Vagina (tissue), 2 donors: ENCODE measurements around the gene GDA. TPM values are rescaled to one million over a fixed set of nuclear protein-coding genes. Genes with fewer than 3 reads are reported as not detected.

ENCODE experiments used
- DNase-seq, 2 donors: peaks; one replicate each; pipeline ENCODE4 v3.0.0-alpha.2; 2017; ENCODE audit errors: extremely low spot score in 2 of 2
- H3K27ac ChIP-seq: fragments of 200-600 bp; sonication (generic); one replicate; pipeline ENCODE4 v1.5.1; 2019
- H3K27me3 ChIP-seq: fragments of 200-600 bp; sonication (generic); one replicate; pipeline ENCODE4 v1.5.1; 2019
- H3K36me3 ChIP-seq, 2 donors: fragments of 200-600 bp; sonication (generic); one replicate each; pipeline ENCODE4 v1.5.1; 2017 to 2019
- H3K4me1 ChIP-seq: fragments of 200-600 bp; sonication (generic); one replicate; pipeline ENCODE4 v1.5.1; 2019
- H3K4me3 ChIP-seq, 2 donors: fragments of 200-600 bp; sonication (generic); 1 replicate in 1 of 2; 2 replicates in 1 of 2; pipeline ENCODE4 v1.5.1; 2016 to 2019
- H3K9me3 ChIP-seq: fragments of 200-600 bp; sonication (generic); one replicate; pipeline ENCODE4 v1.5.1; 2019
- CTCF ChIP-seq, 3 experiments: fragments of 450-650 bp in 2 of 3; fragments of 200-600 bp in 1 of 3; sonication (generic) in 1 of 3; IDR thresholded peaks; one replicate each; pipeline ENCODE4 v1.5.1; 2017 to 2019; ENCODE audit warnings: antibody characterized with exemption in 3 of 3, mild to moderate bottlenecking in 2 of 3, moderate library complexity in 2 of 3
- POLR2A ChIP-seq, 2 donors: fragments of 450-650 bp; IDR thresholded peaks; one replicate each; pipeline ENCODE4 v1.6.1; 2017; ENCODE audit warnings: antibody characterized with exemption in 2 of 2, mild to moderate bottlenecking in 2 of 2, moderate library complexity in 2 of 2
- POLR2AphosphoS5 ChIP-seq, 2 donors: sonication (generic); formaldehyde crosslinking; IDR thresholded peaks; one replicate each; pipeline ENCODE4 v1.9.0; 2017; ENCODE audit warnings: antibody characterized with exemption in 2 of 2, mild to moderate bottlenecking in 2 of 2, low read depth in 1 of 2; ENCODE audit not compliant: insufficient read depth in 1 of 2
- intact Hi-C: fragments of 100-400 bp; cut with DNase I; formaldehyde crosslinking; loops from one replicate; pipeline ENCODE4 v1.15.1; 2023
- small RNA-seq: library from RNA; depleted of rRNA; stranded (forward); fragments of <200 nt; gene quantifications from one replicate; pipeline ENCODE3, GENCODE V24; 2016
- total RNA-seq: library from RNA; depleted of rRNA; stranded (reverse); fragments of >200 nt; gene quantifications from one replicate; pipeline ENCODE4 v1.2.3, GENCODE V29; 2016

The GDA gene
- total RNA-seq, 1 donor from 2014 or later, result not detected

- no peaks in the 10 kb centered on the region for H3K9me3 ChIP-seq
- DNase-seq, result no peak
- H3K27ac ChIP-seq, result no peak overlapping the region
- H3K4me3 ChIP-seq, result no peak overlapping the region
- peaks cover 6% of the 10 kb centered on the region for H3K4me1 ChIP-seq
- no peaks in the 10 kb centered on the region for H3K27me3 ChIP-seq
- intact Hi-C loops, result loop anchor here (10.0 kb wide), 1 partner anchor 300 kb away; no protein-coding TSS in a partner anchor
- TF ChIP-seq CTCF (IDR thresholded peaks at IDR 0.05) (no peak), POLR2AphosphoS5 (IDR thresholded peaks at IDR 0.05; ENCODE audit: insufficient read depth in 1 of 2, low read depth in 1 of 2) (no peak), POLR2A (IDR thresholded peaks at IDR 0.05) (no peak)
- H3K36me3 ChIP-seq, result no peaks in the 10 kb centered on the region
These were observed 145.7 kb downstream of the GDA start for GRCh38 chr9:72294936-72295335.

GRCh38 chr9:72297516-72297915 is 148.3 kb downstream of the GDA start:
- no peaks in the 10 kb centered on the region for H3K27me3 ChIP-seq
- H3K27ac ChIP-seq, result no peak overlapping the region
- no peak overlapping the region for H3K4me3 ChIP-seq
- intact Hi-C loops, result loop anchor here (10.0 kb wide), 1 partner anchor 297 kb away; no protein-coding TSS in a partner anchor
- DNase-seq, result no peak
- H3K9me3 ChIP-seq, result no peaks in the 10 kb centered on the region
- H3K4me1 ChIP-seq, result peaks cover 3% of the 10 kb centered on the region
- H3K36me3 ChIP-seq, result no peaks in the 10 kb centered on the region
- TF ChIP-seq POLR2AphosphoS5 (IDR thresholded peaks at IDR 0.05; ENCODE audit: insufficient read depth in 1 of 2, low read depth in 1 of 2) (no peak), CTCF (IDR thresholded peaks at IDR 0.05) (no peak), POLR2A (IDR thresholded peaks at IDR 0.05) (no peak)

GRCh38 chr9:72299017-72299603 is 149.9 kb downstream of the GDA start:
- Histone ChIP-seq H3K9me3 (no peaks in the 10 kb centered on the region), H3K27me3 (no peaks in the 10 kb centered on the region), H3K36me3 (no peaks in the 10 kb centered on the region), H3K4me3 (no peak overlapping the region), H3K27ac (no peak overlapping the region), H3K4me1 (peaks cover 3% of the 10 kb centered on the region)
- TF ChIP-seq POLR2AphosphoS5 (IDR thresholded peaks at IDR 0.05; ENCODE audit: insufficient read depth in 1 of 2, low read depth in 1 of 2) (no peak), CTCF (IDR thresholded peaks at IDR 0.05) (no peak), POLR2A (IDR thresholded peaks at IDR 0.05) (no peak)
- intact Hi-C loops, result loop anchor here (10.0 kb wide), 1 partner anchor 296 kb away; no protein-coding TSS in a partner anchor
- no peak for DNase-seq

GRCh38 chr9:72300873-72301272 is 151.6 kb downstream of the GDA start:
- TF ChIP-seq CTCF (IDR thresholded peaks at IDR 0.05), result no peak
- TF ChIP-seq POLR2A (IDR thresholded peaks at IDR 0.05), result no peak
- no peak for TF ChIP-seq POLR2AphosphoS5 (IDR thresholded peaks at IDR 0.05; ENCODE audit: insufficient read depth in 1 of 2, low read depth in 1 of 2)
- no peaks in the 10 kb centered on the region for H3K9me3 ChIP-seq
- H3K27ac ChIP-seq, result no peak overlapping the region
- H3K4me1 ChIP-seq, result peaks cover 16% of the 10 kb centered on the region
- intact Hi-C loops, result loop anchor here (5.0 kb wide), 1 partner anchor 46 kb away; no protein-coding TSS in a partner anchor
- no peak overlapping the region for H3K4me3 ChIP-seq
- no peaks in the 10 kb centered on the region for H3K27me3 ChIP-seq
- no peak for DNase-seq
- H3K36me3 ChIP-seq, result no peaks in the 10 kb centered on the region

Small RNA genes lying within 50 kb of the gene (small RNA-seq; reads per million reads assigned to genes)
- gene RNA5SP285, result not detected

Other genes with a start within 250 kb of the GDA start
- 12.0 TPM for gene ABHD17B, start 238.2 kb upstream of the GDA start, total RNA-seq
- 5.4 TPM for gene C9orf85, start 237.8 kb upstream of the GDA start, total RNA-seq
- not detected for gene C9orf57, start 88.8 kb upstream of the GDA start, total RNA-seq
- gene ZFAND5, start 215.8 kb downstream of the GDA start, total RNA-seq, result 277 TPM